GM21381 (cell line): Measurements from ENCODE around the gene RFFL.

ENCODE experiments used
- ATAC-seq: cut with Tn5 transposase; IDR thresholded peaks from one replicate; pipeline ENCODE4 v1.9.1; 2021; ENCODE audit warnings: mild to moderate bottlenecking, moderate library complexity; ENCODE audit not compliant: unreplicated experiment

The RFFL gene

DNA sequence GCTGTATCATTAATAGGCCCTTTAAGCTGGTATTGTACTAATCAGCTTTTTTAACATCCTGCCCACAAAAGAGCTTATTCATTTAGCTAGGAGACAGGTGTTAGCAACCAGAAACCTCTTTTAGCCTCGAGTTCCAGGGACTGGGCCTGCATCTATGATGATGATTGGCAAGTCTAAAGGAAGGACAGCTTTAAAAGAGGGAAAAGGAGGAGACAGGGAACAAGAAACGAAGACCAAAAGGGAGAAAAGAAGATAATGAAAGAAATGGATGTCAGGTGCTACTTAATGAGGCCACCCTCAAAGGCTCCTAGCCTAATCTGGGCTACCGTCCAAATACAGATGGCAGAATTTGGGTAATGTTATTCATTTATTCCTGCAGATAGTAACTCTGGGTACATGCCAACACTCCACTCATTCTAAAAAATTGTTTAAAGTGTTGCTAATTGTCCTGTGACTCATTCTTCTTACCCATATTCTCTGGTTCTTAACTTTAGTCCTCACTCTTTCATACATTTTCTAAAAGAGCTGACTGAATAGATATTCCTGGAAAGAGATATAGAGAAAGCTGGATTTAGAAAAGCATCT, 18.7 kb upstream of the RFFL start:
- ATAC-seq: no peak

DNA sequence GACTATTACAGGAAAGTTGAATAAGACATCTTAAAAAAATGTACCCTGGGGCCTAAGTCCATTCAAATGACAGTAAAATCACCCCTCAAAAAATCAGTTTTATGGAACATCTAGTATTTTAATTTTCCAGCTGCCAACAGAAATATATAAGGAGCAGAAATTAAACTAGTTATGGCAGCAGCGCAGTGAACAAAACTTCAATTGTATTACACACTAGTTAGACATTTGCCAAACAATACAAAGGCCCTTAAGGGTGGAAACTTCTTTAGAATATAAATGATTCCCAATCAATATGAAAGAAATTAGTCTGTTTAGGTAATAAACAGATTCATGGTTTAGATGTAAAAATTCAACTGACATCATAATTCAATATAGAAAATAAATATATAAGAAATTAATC, 18.1 kb upstream of the RFFL start:
- no peak for ATAC-seq

DNA sequence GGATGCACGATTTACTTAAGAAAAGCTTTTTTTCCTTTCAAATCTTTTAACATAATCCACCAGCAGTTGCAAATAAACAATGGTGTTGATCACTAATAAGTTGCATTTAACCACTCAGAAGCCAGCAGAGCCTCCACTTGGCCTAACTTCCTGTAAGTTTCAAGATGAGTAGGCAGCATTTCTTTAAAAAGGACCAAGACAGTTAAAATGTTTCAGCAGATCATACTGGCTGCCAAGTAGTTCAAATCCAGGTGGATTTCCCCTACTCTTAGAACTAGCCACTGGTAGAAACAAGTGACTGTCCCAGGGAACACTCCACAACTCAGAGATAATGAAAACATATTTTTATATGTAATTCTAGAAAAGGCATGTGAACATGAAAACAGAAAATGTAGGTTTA, 17.0 kb upstream of the RFFL start:
- ATAC-seq: peak; percentile 49

DNA sequence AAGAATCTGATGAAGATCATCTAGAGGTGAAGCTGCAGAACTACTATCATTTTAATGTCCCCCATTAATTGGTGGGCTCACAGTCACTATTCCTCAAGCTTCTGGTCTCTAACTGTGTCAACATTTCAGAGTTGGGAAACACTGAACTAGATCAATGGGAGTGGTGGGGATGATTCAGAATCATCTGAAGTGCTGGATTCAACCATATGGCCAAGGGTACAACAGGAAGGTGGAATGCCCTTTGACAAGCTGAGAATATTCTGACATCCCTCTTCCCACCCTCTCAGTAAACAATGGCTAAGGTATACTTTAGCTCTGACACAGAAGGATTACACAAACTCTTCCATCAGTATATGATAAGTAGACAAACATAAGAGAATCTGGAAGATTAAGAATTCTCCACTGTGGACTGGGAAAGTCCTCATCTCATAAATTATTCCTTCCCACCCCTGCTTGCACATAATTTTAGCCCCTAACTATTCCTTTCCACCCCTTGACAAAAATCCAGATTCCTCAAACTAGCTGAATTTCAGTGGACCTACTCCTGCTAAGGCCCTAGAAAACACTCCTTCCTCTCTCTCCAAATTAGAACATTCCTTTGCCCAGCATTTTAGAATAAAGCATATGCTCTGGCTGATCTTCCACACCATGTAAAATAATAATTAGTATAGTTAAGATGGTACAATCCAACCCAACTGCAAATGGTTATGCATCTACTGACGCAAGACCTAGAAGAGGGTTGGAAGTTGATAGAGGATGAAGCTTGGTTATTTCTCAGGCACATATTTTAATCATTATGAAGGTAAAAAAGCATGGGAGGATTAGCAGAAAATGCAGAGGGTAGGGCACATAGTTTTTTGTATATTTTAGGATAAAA, 16.3 kb upstream of the RFFL start:
- no peak for ATAC-seq

DNA sequence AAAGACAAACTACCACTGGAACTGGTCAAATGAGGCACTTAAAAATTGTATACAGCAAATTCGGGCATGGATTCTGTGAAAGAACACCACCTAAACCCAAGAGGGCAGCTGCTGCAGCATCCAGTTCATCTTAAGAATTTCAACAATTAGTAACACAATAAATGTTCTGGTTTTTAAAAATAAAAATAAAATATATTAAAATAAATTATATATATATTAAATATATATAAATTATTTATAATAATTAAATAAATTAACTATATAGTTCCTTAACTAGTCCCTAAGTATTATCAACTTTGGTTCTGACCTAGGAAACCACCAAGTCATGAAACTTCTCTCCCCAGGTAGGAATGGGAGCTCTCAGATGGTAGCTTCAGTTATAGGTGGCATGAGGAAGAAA, 13.4 kb upstream of the RFFL start:
- no peak for ATAC-seq

DNA sequence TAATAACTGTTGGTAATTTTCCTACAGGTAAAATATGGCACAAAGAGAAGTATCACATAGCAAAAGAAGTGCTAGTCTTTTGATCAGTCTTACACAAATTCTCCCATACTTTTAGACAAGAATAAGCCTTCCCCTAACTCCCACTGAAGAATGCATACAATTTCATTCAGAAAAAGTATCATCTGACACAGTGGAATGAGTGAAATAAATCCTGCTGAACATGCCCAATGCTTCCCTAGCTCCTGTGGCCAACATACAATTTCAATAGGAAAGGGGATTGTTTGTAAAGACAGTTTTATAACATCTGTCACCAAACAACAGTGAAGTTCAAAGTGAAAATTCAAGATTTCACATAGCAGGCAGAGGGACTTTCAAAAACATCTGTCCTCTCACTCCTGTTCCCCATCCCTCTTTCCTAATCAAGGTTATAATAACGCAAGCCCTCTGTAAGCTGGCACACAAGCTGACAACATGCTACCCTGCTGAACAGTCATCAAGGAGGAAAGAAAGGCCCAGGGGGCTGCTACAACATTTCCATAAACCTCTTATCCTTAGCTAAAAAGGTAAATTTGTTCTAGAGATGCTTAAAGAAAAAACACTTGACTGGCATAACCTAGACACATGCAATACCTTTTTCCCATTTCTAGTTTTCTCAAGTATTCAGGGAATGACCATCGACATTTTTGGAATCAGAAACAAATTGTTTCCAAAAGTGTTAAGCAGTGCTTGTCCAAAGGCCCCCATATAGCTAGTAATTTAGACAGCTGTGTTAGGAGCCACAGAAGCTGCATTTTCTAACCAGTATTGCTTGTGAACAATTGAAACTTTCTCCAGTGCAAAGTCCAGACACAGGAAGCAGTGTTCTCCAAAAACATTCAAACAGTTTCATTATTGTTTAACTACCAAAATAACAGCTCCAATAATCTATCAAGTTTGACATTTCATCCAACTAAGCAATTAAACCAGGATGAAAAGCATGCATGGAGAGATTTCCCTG, 11.5 kb upstream of the RFFL start:
- ATAC-seq: no peak

DNA sequence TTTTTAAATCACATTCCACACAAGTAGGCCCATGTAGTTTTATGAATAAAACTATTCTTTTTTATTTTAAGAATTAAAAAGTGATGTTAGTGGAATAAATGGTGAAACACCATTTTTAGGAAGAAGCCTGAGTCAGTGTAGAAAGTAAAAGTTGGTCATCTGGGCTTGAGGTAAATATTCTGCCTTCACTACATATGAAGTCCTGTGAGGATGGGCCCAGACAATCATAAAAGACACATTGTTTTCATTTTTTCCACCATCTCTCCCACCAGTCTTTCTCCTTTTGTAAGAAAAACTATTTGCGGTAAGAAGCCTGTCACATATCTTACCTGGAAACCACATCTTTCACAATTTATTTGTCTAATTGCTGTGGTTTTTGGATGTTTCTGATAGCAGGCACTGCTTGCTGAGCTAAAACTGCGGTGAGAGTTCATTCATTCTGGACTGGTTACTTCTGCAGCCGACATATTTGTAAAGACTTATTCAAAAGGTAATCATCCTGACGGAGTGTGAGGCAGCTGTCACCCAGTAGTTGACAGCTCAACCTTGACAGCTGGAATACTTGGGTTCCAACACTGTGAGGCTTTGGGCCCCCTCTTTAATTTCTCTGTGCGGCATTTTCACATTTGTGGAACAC, 10.6 kb upstream of the RFFL start:
- no peak for ATAC-seq

DNA sequence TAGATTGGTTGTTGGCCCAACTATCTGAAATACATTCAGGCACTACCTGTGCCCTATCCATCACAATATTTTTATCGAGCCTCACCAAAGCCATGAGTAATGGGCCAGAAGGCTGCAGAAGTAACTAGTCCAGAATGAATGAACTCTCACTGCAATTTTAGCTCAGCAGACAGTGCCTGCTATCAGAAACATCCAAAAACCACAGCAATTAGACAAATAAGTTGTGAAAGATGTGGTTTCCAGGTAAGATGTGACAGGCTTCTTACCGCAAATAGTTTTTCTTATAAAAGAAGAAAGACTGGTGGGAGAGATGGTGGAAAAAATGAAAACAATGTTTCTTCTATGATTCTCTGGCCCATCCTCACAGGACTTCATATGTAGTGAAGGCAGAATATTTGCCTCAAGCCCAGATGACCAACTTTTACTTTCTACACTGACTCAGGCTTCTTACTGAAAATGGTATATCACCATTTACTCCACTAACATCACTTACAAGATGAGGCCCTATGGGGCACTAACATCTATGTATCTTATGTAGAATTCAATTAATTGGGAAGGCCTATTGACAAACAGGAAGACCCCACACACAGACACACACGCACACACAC, 9.8 kb upstream of the RFFL start:
- no peak for ATAC-seq

DNA sequence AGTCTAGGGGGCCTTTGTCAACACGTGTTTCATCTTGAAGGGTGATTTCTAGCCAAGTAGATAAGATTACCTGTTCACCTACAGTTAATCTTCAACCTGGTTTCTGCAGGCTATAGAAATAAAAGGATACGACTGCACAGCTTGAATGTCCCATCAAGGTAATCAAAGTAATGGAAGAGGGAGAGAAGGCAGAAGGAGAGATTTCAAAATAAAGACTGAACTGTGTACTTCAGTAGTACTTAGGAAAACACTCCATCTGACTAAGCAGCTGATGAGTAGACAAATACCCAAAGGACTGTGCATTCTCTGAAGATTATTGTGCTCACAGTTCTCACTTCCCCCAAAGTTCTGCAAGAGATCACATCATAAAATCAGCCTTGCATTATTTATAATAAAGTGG, 5.8 kb upstream of the RFFL start:
- no peak for ATAC-seq

DNA sequence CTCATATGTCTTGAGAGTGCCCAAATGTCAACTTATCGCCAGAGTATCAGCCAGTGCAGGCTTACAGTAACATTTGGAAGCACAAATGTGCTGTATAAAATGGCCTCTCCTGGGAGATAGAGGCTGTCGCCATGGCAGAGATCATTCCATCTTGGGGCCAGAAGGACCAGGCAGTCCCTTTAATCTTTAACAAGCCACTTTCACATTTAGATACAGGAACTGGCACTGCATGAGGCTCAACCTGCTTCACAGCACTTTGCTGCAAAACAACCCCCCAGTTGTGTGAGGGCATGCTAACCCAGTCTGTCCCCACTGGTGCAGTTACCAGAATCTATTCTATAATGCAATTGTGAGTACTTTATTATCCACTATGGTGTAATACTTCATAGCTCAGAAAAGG, 4.7 kb upstream of the RFFL start:
- no peak for ATAC-seq

DNA sequence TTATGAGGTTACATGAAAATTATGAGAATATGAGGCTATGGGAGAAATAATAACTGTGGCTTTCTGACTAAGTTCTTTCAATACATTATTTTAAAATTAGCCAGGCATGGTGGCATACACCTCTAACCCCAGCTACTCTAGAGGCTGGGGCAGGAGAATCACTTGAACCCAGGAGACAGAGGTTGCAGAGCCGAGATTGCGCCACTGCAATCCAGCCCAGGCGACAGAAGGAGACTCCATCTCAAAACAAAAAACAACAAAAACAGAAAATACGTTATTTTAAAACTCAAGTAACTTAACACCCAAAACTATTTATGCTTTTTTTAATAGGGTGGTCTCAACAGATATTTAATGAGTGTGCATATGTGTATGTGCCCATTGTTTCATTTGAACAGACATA, 2.4 kb upstream of the RFFL start:
- no peak for ATAC-seq

DNA sequence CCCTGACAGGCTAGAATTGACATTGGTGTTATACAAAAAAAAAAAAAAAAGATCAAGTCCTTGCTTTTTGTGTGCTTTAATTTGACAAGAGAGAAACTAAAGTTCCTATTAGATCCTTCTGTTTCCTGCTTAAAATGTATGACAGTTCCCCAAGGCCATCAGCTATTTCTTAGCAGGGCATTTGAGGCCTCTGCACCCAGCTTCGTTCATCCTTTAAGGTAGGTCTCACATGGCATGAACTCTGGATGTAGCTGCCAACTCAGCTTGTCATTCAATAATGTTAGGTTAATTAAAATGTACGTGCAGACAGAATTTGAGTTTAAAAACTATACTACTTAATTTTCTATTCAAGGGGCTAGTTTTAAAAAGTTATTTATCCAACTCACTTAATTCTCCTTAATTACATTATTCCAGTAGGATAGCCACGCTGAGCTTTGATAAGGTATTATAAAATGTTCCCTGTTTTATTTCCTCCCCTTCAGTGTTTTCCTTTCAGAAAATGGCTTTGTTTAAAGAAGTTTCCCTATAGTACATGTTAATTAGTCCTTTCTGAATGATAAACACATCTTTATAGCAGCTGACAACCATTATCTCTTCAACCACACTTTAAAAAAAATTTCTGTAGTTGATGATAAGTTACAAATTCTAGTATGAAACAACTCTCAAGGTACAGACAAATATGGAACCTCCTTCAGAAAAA, 1.2 kb upstream of the RFFL start:
- no peak for ATAC-seq

DNA sequence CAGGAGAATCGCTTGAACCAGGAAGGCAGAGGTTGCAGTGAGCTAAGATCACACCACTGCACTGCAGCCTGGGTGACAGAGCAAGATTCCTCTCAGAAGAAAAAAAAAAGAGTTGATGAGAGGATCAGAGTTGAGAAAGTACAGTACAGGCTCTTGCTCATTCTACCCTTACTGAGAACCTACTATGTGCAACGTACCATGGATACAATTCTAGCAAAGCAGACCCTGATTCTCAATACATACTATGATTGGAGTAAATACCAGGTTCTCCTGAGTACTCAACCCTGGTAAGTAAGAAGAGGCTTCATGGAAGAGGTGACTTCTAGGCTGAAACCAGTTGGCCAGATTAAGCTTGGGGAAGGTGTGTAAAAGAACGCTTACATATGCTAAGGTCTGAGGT, 1.2 kb downstream of the RFFL start:
- no peak for ATAC-seq

DNA sequence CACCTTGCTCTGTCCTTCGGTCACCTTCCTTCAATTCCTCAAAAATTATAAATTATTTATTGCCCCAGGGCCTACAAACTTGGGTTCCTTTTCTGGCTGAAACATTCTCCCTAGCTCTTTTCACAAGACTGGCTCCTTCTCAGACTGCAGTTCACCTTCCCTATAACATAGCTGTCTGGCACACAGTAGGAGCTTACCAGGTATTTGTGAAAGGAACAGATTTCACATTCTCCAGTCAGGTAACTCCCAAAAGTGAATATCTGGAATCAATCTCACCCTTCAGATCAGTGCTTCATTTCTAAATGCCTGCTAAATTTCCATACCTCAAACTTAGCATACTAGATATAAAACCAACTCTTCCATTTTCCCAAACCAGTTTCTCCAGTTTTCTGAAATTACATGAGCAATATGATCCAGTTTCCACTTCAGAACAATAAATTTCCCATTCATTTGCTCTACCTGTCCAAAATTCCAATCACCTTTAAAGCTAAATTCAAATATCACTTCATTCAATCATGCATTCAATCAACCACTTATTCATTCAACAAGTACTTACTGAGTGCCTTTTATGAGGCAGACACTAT, 6.1 kb downstream of the RFFL start:
- ATAC-seq: no peak

DNA sequence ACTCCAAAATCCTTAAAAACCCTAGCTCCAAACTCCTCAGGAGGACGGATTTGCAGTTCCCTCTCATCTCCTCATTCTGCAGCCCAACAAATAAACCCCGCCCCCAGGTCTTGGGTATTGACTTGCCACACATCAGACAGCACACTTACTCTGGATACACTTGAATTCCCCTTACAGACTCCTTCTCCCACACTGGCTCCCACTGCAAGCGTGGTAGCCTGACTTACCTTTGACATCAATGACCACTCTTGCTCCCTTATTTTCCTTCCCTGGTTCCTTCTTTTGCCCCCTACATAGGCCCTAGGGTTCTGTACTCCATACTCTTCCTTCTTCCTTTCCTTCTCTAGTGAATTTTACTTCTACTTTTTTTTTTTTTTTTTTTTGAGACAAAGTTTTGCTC, 7.5 kb downstream of the RFFL start:
- no peak for ATAC-seq

DNA sequence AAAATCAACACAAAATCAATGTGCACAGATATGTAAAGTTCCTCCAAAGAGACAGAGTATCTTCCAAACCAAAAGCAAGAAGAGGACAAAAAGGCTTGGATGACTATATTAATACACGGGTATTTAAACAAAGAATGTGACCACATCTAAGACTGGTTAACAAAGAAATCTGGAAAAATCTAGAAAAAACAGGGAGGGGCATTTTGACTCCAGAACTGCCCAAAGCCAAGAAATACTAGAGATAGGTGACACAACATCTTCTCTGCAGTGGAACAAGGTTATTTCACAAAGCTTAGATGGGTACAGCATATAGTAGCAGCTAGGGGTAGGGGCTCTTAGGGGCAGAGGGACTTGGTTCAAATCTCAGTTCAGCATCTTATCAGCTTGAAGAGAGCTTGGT, 10.3 kb downstream of the RFFL start:
- no peak for ATAC-seq

DNA sequence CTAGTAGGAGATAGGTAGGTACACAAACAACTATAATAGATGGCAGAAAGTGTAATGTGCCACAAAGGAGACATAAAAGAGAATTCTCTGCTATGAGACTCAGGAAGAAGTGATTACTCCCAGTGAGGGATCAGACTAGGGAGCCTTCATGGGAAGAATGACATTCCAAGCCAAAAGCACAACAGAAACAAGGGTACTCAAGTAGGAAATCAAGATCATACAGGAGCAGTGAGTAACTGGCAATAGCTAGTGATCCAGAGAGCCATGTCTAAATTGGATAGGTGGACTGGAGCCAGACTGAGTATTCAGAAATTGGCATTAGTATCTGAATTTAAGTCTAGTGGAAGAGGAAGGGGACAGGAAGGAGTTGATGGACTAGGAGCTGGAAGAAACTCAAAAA, 10.7 kb downstream of the RFFL start:
- no peak for ATAC-seq

DNA sequence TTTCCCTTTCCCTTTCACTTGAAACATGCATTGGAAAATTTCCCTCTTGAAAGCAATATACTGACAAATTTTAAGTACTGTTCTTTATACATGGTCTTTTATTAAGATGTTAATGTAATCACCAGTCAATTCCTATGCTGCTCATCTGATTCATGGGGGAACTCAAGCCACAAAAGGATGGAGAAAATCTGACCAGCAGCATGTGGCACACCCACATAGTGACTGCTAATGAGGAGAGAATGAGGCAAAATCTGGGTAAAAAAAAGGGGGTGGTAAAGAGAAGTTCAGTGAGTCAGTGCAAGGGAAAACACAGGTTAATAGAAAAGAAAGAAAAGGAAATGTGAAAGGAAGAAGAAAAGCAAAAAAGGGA, 11.3 kb downstream of the RFFL start:
- ATAC-seq: no peak

DNA sequence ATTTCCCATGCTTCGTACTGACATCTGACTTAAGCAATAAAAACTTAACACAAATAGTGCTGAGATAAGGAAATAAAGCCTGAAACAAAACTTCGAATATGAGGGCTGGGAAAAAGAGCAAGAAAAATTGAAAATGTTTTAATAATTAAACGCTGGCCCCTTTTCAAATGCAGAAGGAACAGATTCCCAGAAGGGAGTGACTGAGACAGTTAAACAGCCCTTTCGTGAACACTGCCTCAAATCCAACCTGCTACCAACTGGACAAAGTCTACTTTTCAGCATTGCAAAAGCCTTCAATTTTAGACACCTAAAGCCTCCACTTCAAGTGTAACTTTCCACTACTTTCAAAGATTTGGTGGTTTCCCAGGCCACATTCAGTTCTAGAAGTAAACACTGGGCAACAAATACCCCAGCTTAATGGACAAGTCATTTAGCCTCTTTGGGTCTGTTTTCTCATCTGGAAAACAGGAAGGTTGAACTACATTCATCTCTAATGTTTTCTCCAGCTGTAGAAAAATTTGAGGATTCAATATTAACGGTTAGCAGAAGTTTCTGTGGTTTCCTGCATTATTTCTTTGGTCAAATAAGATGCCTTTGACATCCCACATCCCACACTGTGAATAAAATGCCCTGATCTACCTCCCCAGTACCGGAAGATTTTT, 11.8 kb downstream of the RFFL start:
- no peak for ATAC-seq
